ENCODE measurements around the gene IGFBP7.

Gene IGFBP7

DNA sequence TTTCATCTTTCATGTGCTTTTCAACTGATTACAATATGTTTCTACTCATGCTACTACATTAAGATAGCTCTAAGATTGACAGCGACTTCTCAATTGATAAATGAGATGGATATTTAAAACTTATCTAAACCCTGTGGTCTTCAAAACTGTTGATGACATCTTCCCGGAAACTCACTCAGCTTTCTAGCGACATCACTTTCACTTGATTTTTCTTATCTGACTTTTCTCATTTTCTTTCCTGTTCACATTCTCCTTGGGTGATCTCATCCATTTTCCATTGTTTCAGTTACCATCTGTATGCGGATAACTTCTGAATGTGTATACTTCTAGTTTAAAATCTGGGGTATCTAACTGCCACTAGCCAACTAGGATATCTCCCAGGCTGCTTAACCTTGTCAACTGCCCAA, 128.4 kb downstream of the IGFBP7 start:
- TF ChIP-seq, protein P1, sequence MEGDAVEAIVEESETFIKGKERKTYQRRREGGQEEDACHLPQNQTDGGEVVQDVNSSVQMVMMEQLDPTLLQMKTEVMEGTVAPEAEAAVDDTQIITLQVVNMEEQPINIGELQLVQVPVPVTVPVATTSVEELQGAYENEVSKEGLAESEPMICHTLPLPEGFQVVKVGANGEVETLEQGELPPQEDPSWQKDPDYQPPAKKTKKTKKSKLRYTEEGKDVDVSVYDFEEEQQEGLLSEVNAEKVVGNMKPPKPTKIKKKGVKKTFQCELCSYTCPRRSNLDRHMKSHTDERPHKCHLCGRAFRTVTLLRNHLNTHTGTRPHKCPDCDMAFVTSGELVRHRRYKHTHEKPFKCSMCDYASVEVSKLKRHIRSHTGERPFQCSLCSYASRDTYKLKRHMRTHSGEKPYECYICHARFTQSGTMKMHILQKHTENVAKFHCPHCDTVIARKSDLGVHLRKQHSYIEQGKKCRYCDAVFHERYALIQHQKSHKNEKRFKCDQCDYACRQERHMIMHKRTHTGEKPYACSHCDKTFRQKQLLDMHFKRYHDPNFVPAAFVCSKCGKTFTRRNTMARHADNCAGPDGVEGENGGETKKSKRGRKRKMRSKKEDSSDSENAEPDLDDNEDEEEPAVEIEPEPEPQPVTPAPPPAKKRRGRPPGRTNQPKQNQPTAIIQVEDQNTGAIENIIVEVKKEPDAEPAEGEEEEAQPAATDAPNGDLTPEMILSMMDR (IDR thresholded peaks at IDR 0.05; ENCODE audit: control insufficient read depth, extremely low read depth, insufficient read depth) = no peak
- H3K4me3 ChIP-seq (ENCODE audit: low read depth, low read length) = no peak overlapping the region
- DNase-seq (ENCODE audit: low read depth) = no peak
